ENCODE results near the gene PATJ.

The PATJ gene

DNA sequence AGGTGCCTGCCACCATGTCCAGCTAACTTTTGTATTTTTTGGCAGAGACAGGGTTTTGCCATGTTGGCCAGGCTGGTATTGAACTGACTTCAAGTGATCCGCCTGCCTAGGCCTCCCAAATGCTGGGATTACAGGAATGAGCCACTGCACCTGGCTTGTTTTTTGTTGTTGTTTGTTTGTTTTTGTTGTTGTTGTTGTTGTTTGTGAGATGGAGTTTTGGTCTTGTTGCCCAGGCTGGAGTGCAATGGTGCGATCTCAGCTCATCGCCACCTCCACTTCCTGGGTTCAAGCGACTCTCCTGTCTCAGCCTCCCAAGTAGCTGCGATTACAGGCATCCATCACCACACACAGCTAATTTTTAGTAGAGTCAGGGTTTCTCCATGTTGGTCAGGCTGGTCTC, 445.3 kb downstream of the PATJ start:
- no peak for DNase-seq (ENCODE audit: low read depth in 1 of 2, low spot score in 1 of 2)
- Histone ChIP-seq H3K27me3 (ENCODE audit: insufficient read depth, poor library complexity, severe bottlenecking) (no peaks in the 10 kb centered on the region), H3K27ac (replicated peaks) (no peak overlapping the region), H3K4me3 (replicated peaks; ENCODE audit: insufficient read depth, low read length) (no peak overlapping the region)
- no peak for TF ChIP-seq GABPA (IDR thresholded peaks at IDR 0.05; ENCODE audit: low read depth)
- no peak for TF ChIP-seq SPI1 (IDR thresholded peaks at IDR 0.05; ENCODE audit: borderline replicate concordance, low read depth)
- TF ChIP-seq, protein P1, sequence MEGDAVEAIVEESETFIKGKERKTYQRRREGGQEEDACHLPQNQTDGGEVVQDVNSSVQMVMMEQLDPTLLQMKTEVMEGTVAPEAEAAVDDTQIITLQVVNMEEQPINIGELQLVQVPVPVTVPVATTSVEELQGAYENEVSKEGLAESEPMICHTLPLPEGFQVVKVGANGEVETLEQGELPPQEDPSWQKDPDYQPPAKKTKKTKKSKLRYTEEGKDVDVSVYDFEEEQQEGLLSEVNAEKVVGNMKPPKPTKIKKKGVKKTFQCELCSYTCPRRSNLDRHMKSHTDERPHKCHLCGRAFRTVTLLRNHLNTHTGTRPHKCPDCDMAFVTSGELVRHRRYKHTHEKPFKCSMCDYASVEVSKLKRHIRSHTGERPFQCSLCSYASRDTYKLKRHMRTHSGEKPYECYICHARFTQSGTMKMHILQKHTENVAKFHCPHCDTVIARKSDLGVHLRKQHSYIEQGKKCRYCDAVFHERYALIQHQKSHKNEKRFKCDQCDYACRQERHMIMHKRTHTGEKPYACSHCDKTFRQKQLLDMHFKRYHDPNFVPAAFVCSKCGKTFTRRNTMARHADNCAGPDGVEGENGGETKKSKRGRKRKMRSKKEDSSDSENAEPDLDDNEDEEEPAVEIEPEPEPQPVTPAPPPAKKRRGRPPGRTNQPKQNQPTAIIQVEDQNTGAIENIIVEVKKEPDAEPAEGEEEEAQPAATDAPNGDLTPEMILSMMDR (IDR thresholded peaks at IDR 0.05; ENCODE audit: insufficient read depth, low read length): no peak
- no peak for TF ChIP-seq POLR2AphosphoS5 (IDR thresholded peaks at IDR 0.05; ENCODE audit: low read depth)
- TF ChIP-seq, protein P2, sequence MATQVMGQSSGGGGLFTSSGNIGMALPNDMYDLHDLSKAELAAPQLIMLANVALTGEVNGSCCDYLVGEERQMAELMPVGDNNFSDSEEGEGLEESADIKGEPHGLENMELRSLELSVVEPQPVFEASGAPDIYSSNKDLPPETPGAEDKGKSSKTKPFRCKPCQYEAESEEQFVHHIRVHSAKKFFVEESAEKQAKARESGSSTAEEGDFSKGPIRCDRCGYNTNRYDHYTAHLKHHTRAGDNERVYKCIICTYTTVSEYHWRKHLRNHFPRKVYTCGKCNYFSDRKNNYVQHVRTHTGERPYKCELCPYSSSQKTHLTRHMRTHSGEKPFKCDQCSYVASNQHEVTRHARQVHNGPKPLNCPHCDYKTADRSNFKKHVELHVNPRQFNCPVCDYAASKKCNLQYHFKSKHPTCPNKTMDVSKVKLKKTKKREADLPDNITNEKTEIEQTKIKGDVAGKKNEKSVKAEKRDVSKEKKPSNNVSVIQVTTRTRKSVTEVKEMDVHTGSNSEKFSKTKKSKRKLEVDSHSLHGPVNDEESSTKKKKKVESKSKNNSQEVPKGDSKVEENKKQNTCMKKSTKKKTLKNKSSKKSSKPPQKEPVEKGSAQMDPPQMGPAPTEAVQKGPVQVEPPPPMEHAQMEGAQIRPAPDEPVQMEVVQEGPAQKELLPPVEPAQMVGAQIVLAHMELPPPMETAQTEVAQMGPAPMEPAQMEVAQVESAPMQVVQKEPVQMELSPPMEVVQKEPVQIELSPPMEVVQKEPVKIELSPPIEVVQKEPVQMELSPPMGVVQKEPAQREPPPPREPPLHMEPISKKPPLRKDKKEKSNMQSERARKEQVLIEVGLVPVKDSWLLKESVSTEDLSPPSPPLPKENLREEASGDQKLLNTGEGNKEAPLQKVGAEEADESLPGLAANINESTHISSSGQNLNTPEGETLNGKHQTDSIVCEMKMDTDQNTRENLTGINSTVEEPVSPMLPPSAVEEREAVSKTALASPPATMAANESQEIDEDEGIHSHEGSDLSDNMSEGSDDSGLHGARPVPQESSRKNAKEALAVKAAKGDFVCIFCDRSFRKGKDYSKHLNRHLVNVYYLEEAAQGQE (IDR thresholded peaks at IDR 0.05; ENCODE audit: insufficient replicate concordance, low read depth): no peak

DNA sequence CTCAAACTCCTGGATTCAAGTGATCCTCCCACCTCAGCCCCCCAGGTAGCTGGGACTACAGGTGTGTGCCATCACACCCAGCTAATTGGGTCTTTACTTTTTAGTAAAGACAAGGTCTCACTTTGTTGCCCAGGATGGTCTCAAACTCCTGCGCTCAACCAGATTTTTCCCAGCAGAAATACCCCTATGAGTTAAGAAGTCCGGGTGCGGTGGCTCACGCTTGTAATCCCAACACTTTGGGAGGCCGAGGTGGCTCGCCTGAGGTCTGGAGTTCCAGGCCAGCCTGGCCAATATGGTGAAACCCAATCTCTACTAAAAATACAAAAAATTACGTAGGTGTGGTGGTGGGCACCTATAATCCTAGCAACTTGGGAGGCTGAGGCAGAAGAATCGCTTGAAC, 445.8 kb downstream of the PATJ start:
- no peak for DNase-seq (ENCODE audit: low read depth in 1 of 2, low spot score in 1 of 2)
- Histone ChIP-seq H3K4me3 (replicated peaks; ENCODE audit: insufficient read depth, low read length) (no peak overlapping the region), H3K27me3 (ENCODE audit: insufficient read depth, poor library complexity, severe bottlenecking) (no peaks in the 10 kb centered on the region), H3K27ac (replicated peaks) (no peak overlapping the region)
- TF ChIP-seq, protein P2 (IDR thresholded peaks at IDR 0.05; ENCODE audit: insufficient replicate concordance, low read depth): no peak
- TF ChIP-seq GABPA (IDR thresholded peaks at IDR 0.05; ENCODE audit: low read depth): no peak
- TF ChIP-seq, protein P1 (IDR thresholded peaks at IDR 0.05; ENCODE audit: insufficient read depth, low read length): no peak
- TF ChIP-seq POLR2AphosphoS5 (IDR thresholded peaks at IDR 0.05; ENCODE audit: low read depth): no peak
- no peak for TF ChIP-seq SPI1 (IDR thresholded peaks at IDR 0.05; ENCODE audit: borderline replicate concordance, low read depth)

DNA sequence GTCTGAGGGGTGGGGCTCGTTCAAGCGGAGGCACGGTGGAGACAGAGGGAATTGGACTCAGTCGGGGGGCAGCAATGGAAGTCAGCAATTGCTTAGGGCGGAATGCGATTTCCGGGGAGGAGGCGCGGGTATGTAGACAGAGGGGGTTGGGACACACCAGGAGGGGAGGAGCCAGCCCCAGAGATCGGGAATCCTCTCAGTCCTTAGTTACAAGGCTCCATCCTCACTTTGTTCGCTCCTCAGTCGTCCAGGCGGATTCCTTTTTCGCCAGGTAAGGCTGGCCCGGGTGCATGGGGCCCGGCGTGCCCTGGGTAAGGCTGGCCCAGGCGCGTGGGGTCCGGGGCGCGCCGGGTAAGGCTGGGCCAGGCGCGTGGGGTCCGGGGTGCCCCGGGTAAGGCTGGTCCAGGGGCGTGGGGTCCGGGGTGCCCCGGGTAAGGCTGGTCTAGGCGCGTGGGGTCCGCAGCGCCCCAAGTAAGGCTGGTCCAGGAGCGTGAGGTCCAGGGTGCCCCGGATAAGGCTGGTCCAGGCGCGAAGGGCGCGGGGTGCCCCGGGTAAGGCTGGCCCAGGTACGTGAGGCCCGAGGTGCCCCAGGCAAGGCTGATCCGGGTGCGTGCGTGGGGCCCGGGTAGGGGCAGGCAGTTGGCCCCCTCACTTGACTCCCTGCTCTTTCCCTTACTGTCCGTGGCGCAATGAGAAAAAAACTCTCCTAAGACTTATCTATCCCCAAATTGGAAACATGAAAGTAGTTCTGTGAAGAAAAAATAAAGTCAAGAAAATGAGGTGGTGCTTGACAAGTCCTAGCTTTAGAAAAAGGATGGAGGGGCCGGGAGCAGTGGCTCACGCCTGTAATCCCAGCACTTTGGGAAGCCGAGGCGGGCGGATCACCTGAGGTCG, 452.6 kb downstream of the PATJ start, which contains the start of gene L1TD1:
Gene L1TD1 (plus strand): TSS at position 199 of the 894 bp plus-strand sequence. CDS start 11,780 bp downstream, outside the sequence.
- TF ChIP-seq, protein P1 (IDR thresholded peaks at IDR 0.05; ENCODE audit: insufficient read depth, low read length): no peak
- TF ChIP-seq SPI1 (IDR thresholded peaks at IDR 0.05; ENCODE audit: borderline replicate concordance, low read depth) (no peak), POLR2AphosphoS5 (IDR thresholded peaks at IDR 0.05; ENCODE audit: low read depth) (no peak), GABPA (IDR thresholded peaks at IDR 0.05; ENCODE audit: low read depth) (no peak)
- TF ChIP-seq, protein P2 (IDR thresholded peaks at IDR 0.05; ENCODE audit: insufficient replicate concordance, low read depth): no peak
- Histone ChIP-seq H3K4me3 (replicated peaks; ENCODE audit: insufficient read depth, low read length) (no peak within 1 kb of the TSS), H3K27me3 (ENCODE audit: insufficient read depth, poor library complexity, severe bottlenecking) (no peaks in the 10 kb centered on the region), H3K27ac (replicated peaks) (no peak within 1 kb of the TSS)
- no peak for DNase-seq (ENCODE audit: low read depth in 1 of 2, low spot score in 1 of 2)

Data from HL-60 (cell line).